ENCODE results near the gene LEKR1. TPM values are rescaled to one million over a fixed set of nuclear protein-coding genes. Genes with fewer than 3 reads are reported as not detected.

Gene LEKR1
- total RNA-seq, 5 donors from 2014 or later (not counting 1 experiment from before 2014, with no cell fraction given), result 1.2 to 3.6 (median 2.8) TPM

- Mint-ChIP-seq H3K27ac (peak overlapping the region in 1 of 2 donors; percentile 66), H3K4me3 (peak overlapping the region in 1 of 3 donors; percentile 31), H3K9me3 (no peaks in the 10 kb centered on the region), H3K36me3 (no peaks in the 10 kb centered on the region), H3K4me1 (peaks cover 28 to 48% (median 38%) of the 10 kb centered on the region in 3 donors), H3K27me3 (no peaks in the 10 kb centered on the region)
- H3K27me3 ChIP-seq (replicated peaks in 1 of 2; ENCODE audit: control insufficient read depth in 2 of 2, extremely low read depth in 1 of 2, insufficient read depth in 2 of 2, low read length in 1 of 2), result peaks cover 0 to 4% of the 10 kb centered on the region in 2 experiments
- H3K36me3 ChIP-seq (ENCODE audit: control insufficient read depth in 2 of 2, extremely low read depth in 1 of 2, insufficient read depth in 1 of 2, low read length in 1 of 2), result no peaks in the 10 kb centered on the region
- POLR2A ChIA-PET, result no interaction called here
- no peaks in the 10 kb centered on the region for H3K9me3 ChIP-seq
- H3K4me1 ChIP-seq (ENCODE audit: control insufficient read depth in 1 of 2, extremely low read depth in 1 of 2, insufficient read depth in 2 of 2, low read length in 2 of 2), result peaks cover 7 to 42% of the 10 kb centered on the region in 2 experiments
- WGBS (ENCODE audit: insufficient coverage), result no CpG with 5 or more reads among the region's 3 CpGs
- DNase-seq (no peak), ATAC-seq (replicated peaks in 1 of 4) (no peak)
- H3K27ac ChIP-seq (ENCODE audit: low read length), result no peak overlapping the region
- CTCF ChIA-PET, result interaction anchor here (0.6 to 4.2 kb wide), 11 partner anchors 9 to 543 kb away, joined by 3 to 35 read pairs (median 4); partner anchors contain the start of gene SSR3 (in 1 of the 2)
- no peak overlapping the region for H3K4me3 ChIP-seq (ENCODE audit: control insufficient read depth in 1 of 2, extremely low read depth in 1 of 2, low read length in 1 of 2)
Measured at GRCh38 chr3:157086775-157087174, 260.6 kb downstream of the LEKR1 start.

- Mint-ChIP-seq H3K4me3 (peak overlapping the region in 2 of 3 donors; percentile 21 to 84), H3K9me3 (no peaks in the 10 kb centered on the region), H3K27ac (peak overlapping the region in 1 of 2 donors; percentile 16), H3K36me3 (no peaks in the 10 kb centered on the region), H3K27me3 (no peaks in the 10 kb centered on the region), H3K4me1 (peaks cover 23 to 43% (median 32%) of the 10 kb centered on the region in 3 donors)
- ChIA-PET POLR2A (interaction anchor here in 1 of 2 donors (0.6 kb wide), 1 partner anchor 307 kb away, joined by 3 read pairs; no protein-coding TSS in a partner anchor), CTCF (interaction anchor here (0.9 to 4.2 kb wide), 11 partner anchors 7 to 544 kb away, joined by 3 to 35 read pairs (median 5); partner anchors contain the start of gene SSR3 (in 1 of the 2))
- DNase-seq (no peak), ATAC-seq (replicated peaks in 1 of 4) (no peak)
- no CpG with 5 or more reads among the region's 1 CpG for WGBS (ENCODE audit: insufficient coverage)
- H3K27ac ChIP-seq (ENCODE audit: low read length), result no peak overlapping the region
- H3K27me3 ChIP-seq (replicated peaks in 1 of 2; ENCODE audit: control insufficient read depth in 2 of 2, extremely low read depth in 1 of 2, insufficient read depth in 2 of 2, low read length in 1 of 2), result peaks cover 0 to 4% of the 10 kb centered on the region in 2 experiments
- no peaks in the 10 kb centered on the region for H3K9me3 ChIP-seq
- H3K4me1 ChIP-seq (ENCODE audit: control insufficient read depth in 1 of 2, extremely low read depth in 1 of 2, insufficient read depth in 2 of 2, low read length in 2 of 2), result peaks cover 7 to 38% of the 10 kb centered on the region in 2 experiments
- no peaks in the 10 kb centered on the region for H3K36me3 ChIP-seq (ENCODE audit: control insufficient read depth in 2 of 2, extremely low read depth in 1 of 2, insufficient read depth in 1 of 2, low read length in 1 of 2)
- H3K4me3 ChIP-seq (ENCODE audit: control insufficient read depth in 1 of 2, extremely low read depth in 1 of 2, low read length in 1 of 2), result no peak overlapping the region
Measured at GRCh38 chr3:157087373-157087772, 261.2 kb downstream of the LEKR1 start.

- Histone ChIP-seq H3K4me3 (ENCODE audit: control insufficient read depth in 1 of 2, extremely low read depth in 1 of 2, low read length in 1 of 2) (peak overlapping the region; percentile 80 to 93), H3K9me3 (no peaks in the 10 kb centered on the region), H3K4me1 (ENCODE audit: control insufficient read depth in 1 of 2, extremely low read depth in 1 of 2, insufficient read depth in 2 of 2, low read length in 2 of 2) (peaks cover 7 to 36% of the 10 kb centered on the region in 2 experiments), H3K27ac (ENCODE audit: low read length) (peak overlapping the region; percentile 97), H3K27me3 (replicated peaks in 1 of 2; ENCODE audit: control insufficient read depth in 2 of 2, extremely low read depth in 1 of 2, insufficient read depth in 2 of 2, low read length in 1 of 2) (peaks cover 0 to 4% of the 10 kb centered on the region in 2 experiments), H3K36me3 (ENCODE audit: control insufficient read depth in 2 of 2, extremely low read depth in 1 of 2, insufficient read depth in 1 of 2, low read length in 1 of 2) (no peaks in the 10 kb centered on the region)
- ATAC-seq (replicated peaks in 1 of 4) (no peak), DNase-seq (no peak)
- H3K36me3 Mint-ChIP-seq, result no peaks in the 10 kb centered on the region
- WGBS (ENCODE audit: insufficient coverage), result 95% methylated on average over 4 of the region's 13 CpGs
- peak overlapping the region; percentile 95 to 97 for H3K27ac Mint-ChIP-seq
- H3K9me3 Mint-ChIP-seq, result no peaks in the 10 kb centered on the region
- POLR2A ChIA-PET, result interaction anchor here (0.6 to 1.9 kb wide), 10 partner anchors 21 to 533 kb away, joined by 3 to 21 read pairs (median 7); partner anchors contain the start of genes CCNL1 (in 1 of the 2) and SSR3 (in 1 of the 2)
- no peaks in the 10 kb centered on the region for H3K27me3 Mint-ChIP-seq
- CTCF ChIA-PET, result interaction anchor here (0.7 to 4.2 kb wide), 17 partner anchors 8 to 935 kb away, joined by 3 to 35 read pairs (median 6); partner anchors contain the start of genes SSR3 (in 1 of the 2) and TIPARP (in 1 of the 2)
- H3K4me1 Mint-ChIP-seq, result peaks cover 23 to 40% (median 27%) of the 10 kb centered on the region in 3 donors
- H3K4me3 Mint-ChIP-seq, result peak overlapping the region; percentile 84 to 87 (median 86)
Measured at GRCh38 chr3:157087780-157088600, 261.8 kb downstream of the LEKR1 start.

- H3K27ac ChIP-seq (ENCODE audit: low read length), result peak overlapping the region; percentile 97
- no peaks in the 10 kb centered on the region for H3K27me3 ChIP-seq (replicated peaks in 1 of 2; ENCODE audit: control insufficient read depth in 2 of 2, extremely low read depth in 1 of 2, insufficient read depth in 2 of 2, low read length in 1 of 2)
- Mint-ChIP-seq H3K4me1 (peaks cover 23 to 41% (median 31%) of the 10 kb centered on the region in 3 donors), H3K27ac (peak overlapping the region; percentile 95 to 97), H3K27me3 (no peaks in the 10 kb centered on the region), H3K36me3 (no peaks in the 10 kb centered on the region), H3K4me3 (peak overlapping the region; percentile 84 to 87 (median 86)), H3K9me3 (no peaks in the 10 kb centered on the region)
- DNase-seq (peak; percentile 83 to 97 (median 91)), ATAC-seq (replicated peaks in 1 of 4) (peak; percentile 91 to 98 (median 96))
- H3K9me3 ChIP-seq, result no peaks in the 10 kb centered on the region
- under 1% methylated on average over 57 of the region's 59 CpGs for WGBS (ENCODE audit: insufficient coverage)
- H3K4me3 ChIP-seq (ENCODE audit: control insufficient read depth in 1 of 2, extremely low read depth in 1 of 2, low read length in 1 of 2), result peak overlapping the region; percentile 80 to 93
- no peaks in the 10 kb centered on the region for H3K36me3 ChIP-seq (ENCODE audit: control insufficient read depth in 2 of 2, extremely low read depth in 1 of 2, insufficient read depth in 1 of 2, low read length in 1 of 2)
- peaks cover 7 to 36% of the 10 kb centered on the region in 2 experiments for H3K4me1 ChIP-seq (ENCODE audit: control insufficient read depth in 1 of 2, extremely low read depth in 1 of 2, insufficient read depth in 2 of 2, low read length in 2 of 2)
- POLR2A ChIA-PET, result interaction anchor here (0.6 to 1.9 kb wide), 24 partner anchors 8 to 534 kb away, joined by 3 to 21 read pairs (median 4); partner anchors contain the start of genes CCNL1 (in 1 of the 2) and SSR3 (in 1 of the 2)
- CTCF ChIA-PET, result interaction anchor here (0.5 to 4.2 kb wide), 32 partner anchors 8 to 1045 kb away, joined by 3 to 35 read pairs (median 5); partner anchors contain the start of genes CCNL1 (in 1 of the 2), SSR3 (in 1 of the 2) and TIPARP (in 1 of the 2)
Measured at GRCh38 chr3:157088601-157089454, 262.7 kb downstream of the LEKR1 start.

- POLR2A ChIA-PET, result interaction anchor here (0.6 to 1.9 kb wide), 20 partner anchors 9 to 535 kb away, joined by 3 to 21 read pairs (median 5); partner anchors contain the start of genes CCNL1 (in 1 of the 2) and SSR3 (in 1 of the 2)
- no peaks in the 10 kb centered on the region for H3K9me3 Mint-ChIP-seq
Measured at GRCh38 chr3:157089455-157090221, 263.5 kb downstream of the LEKR1 start.

More at GRCh38 chr3:157089455-157090221, 263.5 kb downstream of the LEKR1 start:
- DNase-seq (peak in 20 of 35 experiments; percentile 6 to 72 (median 52)), ATAC-seq (replicated peaks in 1 of 4) (peak; percentile 34 to 77 (median 37))
- H3K36me3 ChIP-seq (ENCODE audit: control insufficient read depth in 2 of 2, extremely low read depth in 1 of 2, insufficient read depth in 1 of 2, low read length in 1 of 2), result no peaks in the 10 kb centered on the region
- Mint-ChIP-seq H3K36me3 (no peaks in the 10 kb centered on the region), H3K27me3 (no peaks in the 10 kb centered on the region), H3K4me1 (peaks cover 23 to 41% (median 31%) of the 10 kb centered on the region in 3 donors), H3K27ac (peak overlapping the region; percentile 95 to 97), H3K4me3 (peak overlapping the region; percentile 84 to 87 (median 86))
- peak overlapping the region; percentile 97 for H3K27ac ChIP-seq (ENCODE audit: low read length)
- CTCF ChIA-PET, result interaction anchor here (0.5 to 4.2 kb wide), 29 partner anchors 9 to 1046 kb away, joined by 3 to 35 read pairs (median 5); partner anchors contain the start of genes CCNL1 (in 1 of the 2), SSR3 (in 1 of the 2) and TIPARP (in 1 of the 2)
- WGBS (ENCODE audit: insufficient coverage), result 47% methylated on average over 13 of the region's 18 CpGs
- no peaks in the 10 kb centered on the region for H3K9me3 ChIP-seq
- no peaks in the 10 kb centered on the region for H3K27me3 ChIP-seq (replicated peaks in 1 of 2; ENCODE audit: control insufficient read depth in 2 of 2, extremely low read depth in 1 of 2, insufficient read depth in 2 of 2, low read length in 1 of 2)
- peaks cover 7 to 36% of the 10 kb centered on the region in 2 experiments for H3K4me1 ChIP-seq (ENCODE audit: control insufficient read depth in 1 of 2, extremely low read depth in 1 of 2, insufficient read depth in 2 of 2, low read length in 2 of 2)
- peak overlapping the region; percentile 26 to 93 for H3K4me3 ChIP-seq (ENCODE audit: control insufficient read depth in 1 of 2, extremely low read depth in 1 of 2, low read length in 1 of 2)
